ENCODE measurements around the gene ESYT2.
A peak's percentile ranks its signal among the peaks of the same experiment; 100 is the strongest.
"Not testable (repeated sequence)": the region's sequence is repeated elsewhere in the genome, so short reads cannot be mapped to it uniquely, and the experiment has no call there.

The ESYT2 gene, protein sequence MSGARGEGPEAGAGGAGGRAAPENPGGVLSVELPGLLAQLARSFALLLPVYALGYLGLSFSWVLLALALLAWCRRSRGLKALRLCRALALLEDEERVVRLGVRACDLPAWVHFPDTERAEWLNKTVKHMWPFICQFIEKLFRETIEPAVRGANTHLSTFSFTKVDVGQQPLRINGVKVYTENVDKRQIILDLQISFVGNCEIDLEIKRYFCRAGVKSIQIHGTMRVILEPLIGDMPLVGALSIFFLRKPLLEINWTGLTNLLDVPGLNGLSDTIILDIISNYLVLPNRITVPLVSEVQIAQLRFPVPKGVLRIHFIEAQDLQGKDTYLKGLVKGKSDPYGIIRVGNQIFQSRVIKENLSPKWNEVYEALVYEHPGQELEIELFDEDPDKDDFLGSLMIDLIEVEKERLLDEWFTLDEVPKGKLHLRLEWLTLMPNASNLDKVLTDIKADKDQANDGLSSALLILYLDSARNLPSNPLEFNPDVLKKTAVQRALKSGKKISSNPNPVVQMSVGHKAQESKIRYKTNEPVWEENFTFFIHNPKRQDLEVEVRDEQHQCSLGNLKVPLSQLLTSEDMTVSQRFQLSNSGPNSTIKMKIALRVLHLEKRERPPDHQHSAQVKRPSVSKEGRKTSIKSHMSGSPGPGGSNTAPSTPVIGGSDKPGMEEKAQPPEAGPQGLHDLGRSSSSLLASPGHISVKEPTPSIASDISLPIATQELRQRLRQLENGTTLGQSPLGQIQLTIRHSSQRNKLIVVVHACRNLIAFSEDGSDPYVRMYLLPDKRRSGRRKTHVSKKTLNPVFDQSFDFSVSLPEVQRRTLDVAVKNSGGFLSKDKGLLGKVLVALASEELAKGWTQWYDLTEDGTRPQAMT

DNA sequence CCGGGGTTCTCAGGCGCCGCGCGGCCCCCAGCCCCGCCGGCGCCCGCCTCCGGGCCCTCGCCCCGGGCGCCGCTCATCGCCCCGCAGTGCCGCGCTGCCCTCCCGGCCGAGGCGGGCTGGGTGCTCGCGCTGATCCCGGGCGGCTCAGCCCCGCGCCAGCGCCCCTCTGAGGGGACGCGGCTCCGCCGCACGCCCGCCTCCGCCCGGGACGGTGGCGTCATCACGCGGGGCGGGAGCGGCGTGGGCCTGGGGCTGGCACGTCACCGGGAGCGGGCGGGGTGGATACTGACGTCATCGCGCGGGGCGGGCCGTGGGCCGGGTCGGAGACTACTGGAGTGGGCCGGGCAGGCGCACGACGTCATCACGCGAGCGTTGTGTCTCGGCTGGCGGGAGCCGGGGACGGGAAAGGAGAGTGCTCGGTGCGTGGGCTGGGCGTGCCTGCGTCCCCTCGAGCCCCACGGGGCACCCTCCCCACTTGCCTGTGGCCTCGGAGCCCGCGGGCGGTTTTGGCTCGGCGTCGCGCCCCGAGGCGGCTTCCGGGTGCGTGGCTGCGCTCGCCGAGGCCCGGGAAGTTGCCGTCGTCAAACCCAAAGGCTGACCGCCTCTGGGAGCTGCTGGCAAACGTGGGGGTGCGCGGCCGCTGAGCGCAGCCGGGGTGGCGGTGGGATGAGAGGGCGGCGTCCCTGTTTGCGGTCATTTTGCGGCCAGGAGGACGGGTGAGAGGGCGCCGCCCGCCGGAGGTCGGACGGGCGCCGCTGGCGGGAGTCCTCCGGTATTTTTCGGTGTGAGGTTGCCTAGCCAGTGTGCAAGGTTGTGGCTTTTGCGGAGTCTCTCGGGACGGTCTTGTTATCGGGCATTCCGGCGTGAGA lies at the start of gene ESYT2:
Gene ESYT2, minus strand, starts transcription at position 168 of the 869 bp plus-strand sequence. Its CDS starts 91 bp downstream, at position 77.
- ChIA-PET POLR2A (interaction anchor here (1.1 to 1.6 kb wide), 4 partner anchors 11 to 34 kb away, joined by 3 to 8 read pairs (median 6); no protein-coding TSS in a partner anchor), CTCF (interaction anchor here (1.5 kb wide), 1 partner anchor 18 kb away, joined by 3 read pairs; no protein-coding TSS in a partner anchor)
- peak; percentile 64 for DNase-seq (ENCODE audit: low read depth, low spot score)
- TF ChIP-seq, protein P1, sequence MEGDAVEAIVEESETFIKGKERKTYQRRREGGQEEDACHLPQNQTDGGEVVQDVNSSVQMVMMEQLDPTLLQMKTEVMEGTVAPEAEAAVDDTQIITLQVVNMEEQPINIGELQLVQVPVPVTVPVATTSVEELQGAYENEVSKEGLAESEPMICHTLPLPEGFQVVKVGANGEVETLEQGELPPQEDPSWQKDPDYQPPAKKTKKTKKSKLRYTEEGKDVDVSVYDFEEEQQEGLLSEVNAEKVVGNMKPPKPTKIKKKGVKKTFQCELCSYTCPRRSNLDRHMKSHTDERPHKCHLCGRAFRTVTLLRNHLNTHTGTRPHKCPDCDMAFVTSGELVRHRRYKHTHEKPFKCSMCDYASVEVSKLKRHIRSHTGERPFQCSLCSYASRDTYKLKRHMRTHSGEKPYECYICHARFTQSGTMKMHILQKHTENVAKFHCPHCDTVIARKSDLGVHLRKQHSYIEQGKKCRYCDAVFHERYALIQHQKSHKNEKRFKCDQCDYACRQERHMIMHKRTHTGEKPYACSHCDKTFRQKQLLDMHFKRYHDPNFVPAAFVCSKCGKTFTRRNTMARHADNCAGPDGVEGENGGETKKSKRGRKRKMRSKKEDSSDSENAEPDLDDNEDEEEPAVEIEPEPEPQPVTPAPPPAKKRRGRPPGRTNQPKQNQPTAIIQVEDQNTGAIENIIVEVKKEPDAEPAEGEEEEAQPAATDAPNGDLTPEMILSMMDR (IDR thresholded peaks at IDR 0.05; ENCODE audit: insufficient read depth, low read length, missing control alignments) = peak; percentile 4
- peak within 1 kb of the TSS; percentile 88 for H3K4me3 ChIP-seq (ENCODE audit: low read depth, low read length)

DNA sequence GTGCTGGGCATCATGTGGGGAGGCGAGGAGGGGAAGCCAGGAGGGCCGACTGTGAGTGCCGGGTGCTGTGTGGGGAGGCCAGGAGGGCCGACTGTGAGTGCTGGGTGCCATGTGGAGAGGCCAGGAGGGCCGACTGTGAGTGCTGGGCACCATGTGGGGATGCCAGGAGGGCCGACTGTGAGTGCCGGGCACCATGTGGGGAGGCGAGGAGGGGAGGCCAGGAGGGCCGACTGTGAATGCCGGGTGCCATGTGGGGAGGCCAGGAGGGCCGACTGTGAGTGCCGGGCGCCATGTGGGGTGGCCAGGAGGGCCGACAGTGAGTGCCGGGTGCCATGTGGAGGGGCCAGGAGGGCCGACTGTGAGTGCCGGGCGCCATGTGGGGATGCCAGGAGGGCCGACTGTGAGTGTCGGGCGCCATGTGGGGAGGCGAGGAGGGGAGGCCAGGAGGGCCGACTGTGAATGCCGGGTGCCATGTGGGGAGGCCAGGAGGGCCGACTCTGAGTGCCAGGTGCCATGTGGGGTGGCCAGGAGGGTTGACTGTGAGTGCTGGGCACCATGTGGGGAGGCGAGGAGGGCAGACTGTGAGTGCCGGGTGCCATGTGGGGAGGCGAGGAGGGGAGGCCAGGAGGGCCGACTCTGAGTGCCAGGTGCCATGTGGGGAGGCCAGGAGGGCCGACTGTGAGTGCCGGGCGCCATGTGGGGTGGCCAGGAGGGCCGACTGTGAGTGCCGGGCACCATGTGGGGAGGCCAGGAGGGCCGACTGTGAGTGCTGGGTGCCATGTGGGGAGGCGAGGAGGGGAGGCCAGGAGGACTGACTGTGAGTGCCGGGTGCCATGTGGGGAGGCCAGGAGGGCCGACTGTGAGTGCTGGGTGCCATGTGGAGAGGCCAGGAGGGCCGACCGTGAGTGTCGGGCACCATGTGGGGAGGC lies 49.1 kb upstream of the ESYT2 start:
- DNase-seq (ENCODE audit: low read depth, low spot score); H3K4me3 ChIP-seq (ENCODE audit: low read depth, low read length); CTCF ChIA-PET: not testable (repeated sequence)
- POLR2A ChIA-PET = interaction anchor here (0.6 kb wide), 1 partner anchor 61 kb away, joined by 3 read pairs; no protein-coding TSS in a partner anchor

DNA sequence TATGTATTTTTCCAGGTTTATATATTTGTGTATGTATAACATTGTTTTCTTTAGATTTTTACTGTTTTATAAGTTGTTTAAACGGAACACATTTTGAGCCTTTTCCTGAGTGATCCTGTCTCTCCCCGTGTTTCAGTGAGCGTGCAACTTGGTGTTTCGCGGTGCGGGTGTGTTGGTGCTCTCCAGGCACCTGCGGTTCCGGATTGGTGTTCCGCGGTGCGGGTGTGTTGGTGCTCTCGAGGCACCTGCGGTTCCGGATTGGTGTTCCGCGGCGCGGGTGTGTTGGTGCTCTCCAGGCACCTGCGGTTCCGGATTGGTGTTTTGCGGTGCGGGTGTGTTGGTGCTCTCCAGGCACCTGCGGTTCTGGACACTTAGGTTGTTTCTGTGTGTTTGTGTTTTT lies 47.7 kb upstream of the ESYT2 start:
- DNase-seq (ENCODE audit: low read depth, low spot score) = no peak
- CTCF ChIA-PET = no interaction called here
- POLR2A ChIA-PET = no interaction called here
- TF ChIP-seq, protein P1 (IDR thresholded peaks at IDR 0.05; ENCODE audit: insufficient read depth, low read length, missing control alignments) = no peak
- no peak overlapping the region for H3K4me3 ChIP-seq (ENCODE audit: low read depth, low read length)

DNA sequence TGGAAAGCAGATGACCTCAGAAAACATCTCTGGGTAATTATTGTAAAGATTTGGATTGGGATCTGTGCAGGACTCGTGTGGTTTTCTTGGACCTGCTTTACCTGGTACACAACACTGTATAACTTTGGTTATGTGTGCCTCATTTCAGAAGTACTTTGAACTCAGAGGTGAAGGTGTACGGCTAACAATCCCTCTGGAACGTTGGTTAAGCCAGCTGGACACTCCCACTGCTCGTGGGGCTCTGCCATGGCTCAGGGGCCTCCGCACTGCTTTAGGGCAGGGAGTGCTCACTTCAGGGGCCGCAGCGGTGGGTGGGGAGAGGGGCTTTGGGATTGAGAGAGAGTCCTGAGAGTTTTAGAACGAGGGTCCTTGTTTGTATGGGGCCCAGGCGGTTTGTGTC lies 40.6 kb upstream of the ESYT2 start:
- CTCF ChIA-PET = no interaction called here
- no peak for DNase-seq (ENCODE audit: low read depth, low spot score)
- POLR2A ChIA-PET = no interaction called here
- TF ChIP-seq, protein P1 (IDR thresholded peaks at IDR 0.05; ENCODE audit: insufficient read depth, low read length, missing control alignments) = no peak
- no peak overlapping the region for H3K4me3 ChIP-seq (ENCODE audit: low read depth, low read length)

DNA sequence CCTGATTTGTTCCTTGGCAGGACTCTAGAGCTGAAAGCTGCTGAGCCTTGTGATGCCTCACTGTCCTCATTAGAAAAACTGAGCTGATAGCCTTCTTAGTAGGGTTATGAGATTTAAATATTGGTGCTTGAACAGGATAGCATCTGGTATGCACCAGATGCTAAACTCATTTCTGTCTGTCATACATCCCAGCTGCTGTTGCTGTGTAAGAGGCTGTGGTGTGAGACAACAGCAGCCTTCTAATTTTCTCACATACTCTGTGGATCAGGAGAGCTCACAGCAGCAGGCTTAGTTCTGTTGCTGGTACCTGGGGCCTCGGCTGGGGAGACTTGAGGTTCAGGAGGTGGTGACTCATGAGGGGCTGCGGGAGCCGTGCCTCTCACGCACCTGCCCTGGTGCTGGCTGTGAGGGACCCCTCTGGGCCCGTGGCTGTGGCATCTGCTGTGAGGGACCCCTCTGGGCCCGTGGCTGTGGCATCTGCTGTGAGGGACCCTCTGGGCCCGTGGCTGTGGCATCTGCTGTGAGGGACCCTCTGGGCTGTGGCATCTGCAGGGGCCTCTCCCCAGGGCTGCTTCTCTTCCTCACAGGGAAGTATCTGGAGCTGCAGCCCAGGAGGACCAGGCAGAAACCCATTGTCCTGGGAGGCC lies 39.6 kb upstream of the ESYT2 start:
- DNase-seq (ENCODE audit: low read depth, low spot score) = no peak
- CTCF ChIA-PET = no interaction called here
- POLR2A ChIA-PET = interaction anchor here (0.7 kb wide), 1 partner anchor 9 kb away, joined by 3 read pairs; no protein-coding TSS in a partner anchor
- TF ChIP-seq, protein P1 (IDR thresholded peaks at IDR 0.05; ENCODE audit: insufficient read depth, low read length, missing control alignments) = no peak
- H3K4me3 ChIP-seq (ENCODE audit: low read depth, low read length) = no peak overlapping the region
